Superior temporal gyrus (tissue), 1 donor: ENCODE results near the gene ZNF780B.

Source experiments
- DNase-seq: peaks from one replicate; pipeline ENCODE4 v3.0.0-alpha.2; 2016; ENCODE audit errors: extremely low spot score

ZNF780B gene

GRCh38 chr19:39982883-39983282 is 73.1 kb downstream of the ZNF780B start:
- no peak for DNase-seq
